K562 (cell line): ENCODE data around the gene SCAF11. TPM values are rescaled to one million over a fixed set of nuclear protein-coding genes. Genes with fewer than 3 reads are reported as not detected.
A peak's percentile ranks its signal among the peaks of the same experiment; 100 is the strongest.

ENCODE experiments used
- ATAC-seq: fragments of 200-7000 bp; cut with Tn5 transposase; 3 replicates; pipeline ENCODE4 v1.9.1; 2020; ENCODE audit warnings: moderate library complexity
- BruUV-seq: library from RNA; stranded (reverse); fragments of 400-500 nt; replicated peaks from 2 replicates; lab custom pipeline; 2021; lab: Mats Ljungman, UMichigan
- CTCF ChIA-PET: fragments of 300-600 bp; formaldehyde crosslinking; extraction: SDS; loops from one replicate; lab custom pipeline; 2021; ENCODE audit warnings: low intra/inter-chr PET ratio; lab: Yijun Ruan, JAX
- POLR2A ChIA-PET: fragments of 300-600, 350-650 bp; sonication (Branson Sonifier 250); formaldehyde crosslinking; extraction: SDS; loops from one replicate; lab custom pipeline; 2021; ENCODE audit warnings: antibody characterized with exemption, inconsistent platforms; lab: Yijun Ruan, JAX
- DNase-seq, 4 experiments: peaks; one replicate each; pipeline versions ENCODE4 v3.0.0 to v3.0.0-alpha.2; 2011 to 2018; ENCODE audit warnings: low spot score in 3 of 4, mixed read lengths in 3 of 4; ENCODE audit errors: extremely low read depth in 1 of 4
- FAIRE-seq: peaks from 2 replicates; lab custom pipeline; 2011; peaks lifted over from hg19 to GRCh38; lab: Jason Lieb, UNC
- H2AFZ ChIP-seq: 2 replicates; pipeline ENCODE4 v1.6.0; 2011; ENCODE audit warnings: low read depth, low read length, control low read depth, inconsistent platforms
- H3K27ac ChIP-seq: fragments of 200-600 bp; 3 replicates; pipeline ENCODE4 v1.8.0; 2011; ENCODE audit warnings: low read depth, mild to moderate bottlenecking, control low read depth, inconsistent platforms, low read length, moderate library complexity, mixed read lengths; ENCODE audit errors: extremely low read depth
- H3K27me3 ChIP-seq, 2 experiments: fragments of 300-600 bp in 1 of 2; 2 replicates in 1 of 2; 3 replicates in 1 of 2; pipeline versions ENCODE4 v1.6.0 to v1.8.0; 2011; ENCODE audit warnings: inconsistent platforms in 2 of 2, low read length in 2 of 2, mild to moderate bottlenecking in 1 of 2, mixed read lengths in 1 of 2, moderate library complexity in 1 of 2; ENCODE audit not compliant: control insufficient read depth in 2 of 2, insufficient read depth in 2 of 2
- H3K36me3 ChIP-seq: fragments of 300-600 bp; 3 replicates; pipeline ENCODE4 v1.8.0; 2011; ENCODE audit warnings: mild to moderate bottlenecking, low read length, inconsistent platforms; ENCODE audit not compliant: control insufficient read depth, insufficient read depth
- H3K4me1 ChIP-seq, 2 experiments: fragments of 200-600 bp in 1 of 2; replicated peaks in 1 of 2; 2 replicates in 1 of 2; 3 replicates in 1 of 2; pipeline versions ENCODE4 v1.5.1 to v1.8.0; 2011; ENCODE audit warnings: inconsistent platforms in 2 of 2, low read length in 2 of 2, mild to moderate bottlenecking in 1 of 2, mixed read lengths in 1 of 2, moderate library complexity in 1 of 2; ENCODE audit not compliant: control insufficient read depth in 2 of 2, insufficient read depth in 2 of 2
- H3K4me2 ChIP-seq: 2 replicates; pipeline ENCODE4 v1.6.1; 2011; ENCODE audit warnings: low read length, control low read depth, inconsistent platforms, mixed read lengths; ENCODE audit not compliant: insufficient read depth
- H3K4me3 ChIP-seq: fragments of 200-600 bp; sonication (generic), shearing (Covaris generic); 2 replicates; pipeline ENCODE4 v1.5.1; 2016; ENCODE audit warnings: control low read depth, inconsistent platforms
- H3K79me2 ChIP-seq: fragments of 200-600 bp; 3 replicates; pipeline ENCODE4 v1.8.0; 2011; ENCODE audit warnings: low read length, inconsistent platforms; ENCODE audit not compliant: control insufficient read depth, insufficient read depth
- H3K9ac ChIP-seq, 2 experiments: 2 replicates each; pipeline versions ENCODE4 v1.6.0 to v1.6.1; 2011; ENCODE audit warnings: low read depth in 2 of 2, low read length in 2 of 2, control low read depth in 1 of 2, inconsistent platforms in 1 of 2, mild to moderate bottlenecking in 1 of 2, mixed read lengths in 1 of 2; ENCODE audit not compliant: insufficient read depth in 1 of 2
- H3K9me1 ChIP-seq: one replicate; pipeline ENCODE4 v1.6.0; 2011; ENCODE audit warnings: inconsistent platforms, mild to moderate bottlenecking, low read length, moderate library complexity; ENCODE audit not compliant: control insufficient read depth, insufficient read depth
- H3K9me3 ChIP-seq: replicated peaks from 2 replicates; pipeline ENCODE4 v1.5.1; 2011; ENCODE audit warnings: low read depth, low read length, inconsistent platforms; ENCODE audit not compliant: control insufficient read depth, insufficient read depth
- H4K20me1 ChIP-seq: replicated peaks from 2 replicates; pipeline ENCODE4 v1.6.1; 2011; ENCODE audit warnings: low read length, inconsistent platforms, mixed read lengths; ENCODE audit not compliant: control insufficient read depth, insufficient read depth
- CCNT2 ChIP-seq: IDR thresholded peaks from 2 replicates; pipeline ENCODE4 v1.6.1; 2011; ENCODE audit warnings: borderline replicate concordance, low read depth, mild to moderate bottlenecking, moderate library complexity, mixed read lengths, low read length; ENCODE audit not compliant: insufficient read length; ENCODE audit errors: extremely low read depth
- CREM ChIP-seq: IDR thresholded peaks from 2 replicates; pipeline ENCODE4 v1.6.1; 2014; ENCODE audit warnings: antibody characterized with exemption, low read depth
- HDAC2 ChIP-seq: fragments of 450-650 bp; IDR thresholded peaks from 2 replicates; pipeline ENCODE4 v1.6.1; 2016; ENCODE audit warnings: mild to moderate bottlenecking
- KAT8 ChIP-seq: fragments of 450-650 bp; IDR thresholded peaks from 2 replicates; pipeline ENCODE4 v1.6.1; 2016; ENCODE audit warnings: low read depth, mild to moderate bottlenecking
- MEIS2 ChIP-seq: fragments of 450-650 bp; IDR thresholded peaks from 2 replicates; pipeline ENCODE4 v1.6.1; 2014; ENCODE audit warnings: mild to moderate bottlenecking; ENCODE audit not compliant: partially characterized antibody
- SMAD4 ChIP-seq: fragments of 250-450 bp; sonication (Bioruptor Pico); conservative IDR thresholded peaks from 2 replicates; pipeline ENCODE4 v1.8.0; 2021; ENCODE audit warnings: inconsistent platforms, mild to moderate bottlenecking, moderate library complexity
- SPI1 ChIP-seq: IDR thresholded peaks from 2 replicates; pipeline ENCODE4 v1.6.1; 2011; ENCODE audit warnings: low read depth, low read length, control low read depth, borderline replicate concordance
- ZNF316 ChIP-seq: fragments of 450-650 bp; IDR thresholded peaks from 2 replicates; pipeline ENCODE4 v1.6.1; 2016
- ZNF561 ChIP-seq: fragments of 450-650 bp; formaldehyde crosslinking; conservative IDR thresholded peaks from 2 replicates; pipeline ENCODE4 v1.4.0; 2020; ENCODE audit warnings: mild to moderate bottlenecking, moderate library complexity
- WGBS: fragments of 100-300 bp; shearing (Covaris generic); methylation state at CpG from one replicate; pipeline ENCODE4 v1.1.6; 2016; ENCODE audit warnings: low coverage, mixed read lengths; ENCODE audit not compliant: insufficient coverage; ENCODE audit errors: missing lambda C conversion rate; 5-methylcytosine and 5-hydroxymethylcytosine counted together
- in situ Hi-C: fragments of 300-500 bp; cut with MboI; formaldehyde crosslinking; loops from 4 replicates; pipeline ENCODE4 v1.15.0; 2018; ENCODE audit warnings: inconsistent platforms, mixed read lengths
- intact Hi-C: fragments of 100-400 bp; cut with micrococcal nuclease; formaldehyde crosslinking; loops from 2 replicates; pipeline ENCODE4 v1.14.2; 2022
- polyA plus RNA-seq, 8 experiments: library from polyadenylated mRNA; depleted of rRNA in 4 of 8; stranded (reverse) in 5 of 8; unstranded in 3 of 8; fragments of >200 nt; fragmentation: Nextera tagmentation in 2 of 8; fragmentation: Illumina TruSeq in 1 of 8; extraction: Ambion mirVana in 2 of 8; extraction: Trizol in 1 of 8; gene quantifications; 2 replicates each; pipeline versions ENCODE4 v1.2.1 to v1.2.3, GENCODE V29; 2011 to 2014; ENCODE audit warnings: inconsistent platforms in 1 of 8, missing spikeins in 1 of 8
- total RNA-seq, 7 experiments: library from RNA; depleted of rRNA in 6 of 7; stranded (reverse); fragments of >200 nt in 6 of 7; fragmentation: Illumina TruSeq in 2 of 7; extraction: Trizol in 2 of 7; gene quantifications; 2 replicates each; pipeline versions ENCODE4 v1.2.1 to v1.2.3, GENCODE V29; 2011 to 2021; ENCODE audit warnings: low replicate concordance in 1 of 7
- TF ChIP-seq, protein P1 (sequence below), 2 experiments: IDR thresholded peaks in 1 of 2; conservative IDR thresholded peaks in 1 of 2; 2 replicates each; pipeline ENCODE4 v1.6.1; 2016; ENCODE audit warnings: low read depth in 2 of 2, mild to moderate bottlenecking in 1 of 2, missing compliant biosample characterization in 1 of 2, missing genetic modification characterization in 1 of 2, moderate library complexity in 1 of 2

SCAF11 gene
- total and polyA plus RNA-seq, 9 of the 15 experiments (the other 6 are each of a cell fraction or from before 2014, with no cell fraction given) = 30.4 to 119 (median 80.0) TPM

DNA sequence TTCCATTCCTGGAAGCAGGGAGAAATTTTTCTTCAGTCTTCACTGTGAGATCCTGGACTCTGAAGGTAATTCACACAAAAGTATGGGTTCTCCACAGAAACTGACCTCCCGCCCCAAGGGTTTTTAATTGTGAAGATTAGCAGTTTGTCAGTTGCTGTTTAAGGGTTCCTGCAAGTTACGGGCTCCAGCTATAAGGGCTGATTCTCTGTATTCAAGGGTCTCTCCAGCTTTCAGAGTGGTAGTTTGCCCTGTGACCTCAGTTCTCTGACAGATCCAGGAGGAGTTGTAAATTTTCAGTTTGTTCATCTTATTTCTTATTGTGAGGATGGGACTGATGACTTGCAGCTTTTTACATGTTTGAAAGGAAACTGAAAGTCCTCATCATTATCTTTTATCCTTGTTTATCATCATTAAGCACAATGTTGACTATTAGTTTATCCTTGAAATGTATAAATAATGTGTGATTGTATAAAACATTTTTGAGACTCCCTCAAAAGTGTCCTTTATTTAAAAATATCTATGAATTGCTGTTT lies 110.9 kb downstream of the SCAF11 start:
- CTCF ChIA-PET = no interaction called here
- TF ChIP-seq CREM (no peak), ZNF316 (peak; percentile 78), SPI1 (no peak), ZNF561 (CRISPR knock-in tag) (no peak), CCNT2 (no peak), KAT8 (no peak), HDAC2 (no peak), MEIS2 (peak; percentile 44), SMAD4 (no peak)
- TF ChIP-seq, protein P1, sequence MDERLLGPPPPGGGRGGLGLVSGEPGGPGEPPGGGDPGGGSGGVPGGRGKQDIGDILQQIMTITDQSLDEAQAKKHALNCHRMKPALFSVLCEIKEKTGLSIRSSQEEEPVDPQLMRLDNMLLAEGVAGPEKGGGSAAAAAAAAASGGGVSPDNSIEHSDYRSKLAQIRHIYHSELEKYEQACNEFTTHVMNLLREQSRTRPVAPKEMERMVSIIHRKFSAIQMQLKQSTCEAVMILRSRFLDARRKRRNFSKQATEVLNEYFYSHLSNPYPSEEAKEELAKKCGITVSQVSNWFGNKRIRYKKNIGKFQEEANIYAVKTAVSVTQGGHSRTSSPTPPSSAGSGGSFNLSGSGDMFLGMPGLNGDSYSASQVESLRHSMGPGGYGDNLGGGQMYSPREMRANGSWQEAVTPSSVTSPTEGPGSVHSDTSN (CRISPR knock-in tag; IDR thresholded peaks at IDR 0.05; ENCODE audit: low read depth) = no peak
- TF ChIP-seq, protein P1 (tag; conservative IDR thresholded peaks at IDR 0.05; ENCODE audit: low read depth) = peak; percentile 50; the same call in 1 of the 2 replicates

More for the DNA sequence above, 110.9 kb downstream of the SCAF11 start:
- FAIRE-seq (peak; percentile 55), ATAC-seq (no peak; the same call in 1 of the 3 replicates), DNase-seq (peak in 1 of 4 experiments; percentile 30)
- BruUV-seq = no TSS peak
- Histone ChIP-seq H3K27me3 (no peaks in the 10 kb centered on the region), H3K4me3 (0 out of 2 replicates have a peak overlapping the region, but pooled peaks have one; percentile 5), H3K9me3 (no peaks in the 10 kb centered on the region), H4K20me1 (no peaks in the 10 kb centered on the region), H2AFZ (peak overlapping the region; percentile 60), H3K9ac (peak overlapping the region in 1 of 2 experiments; percentile 56; a peak in 2 of 4 replicates), H3K4me1 (peaks cover 0 to 19% of the 10 kb centered on the region in 2 experiments; a peak in 3 of 5 replicates), H3K9me1 (no peaks in the 10 kb centered on the region), H3K36me3 (peaks cover 39% of the 10 kb centered on the region; the same call in 2 of the 3 replicates), H3K4me2 (peak overlapping the region; percentile 37), H3K27ac (peak overlapping the region; percentile 81), H3K79me2 (peaks cover 16% of the 10 kb centered on the region; the same call in 1 of the 3 replicates)
- intact Hi-C loops = no loop called here
- in situ Hi-C loops = no loop called here
- whole genome bisulfite sequencing = 38% methylated on average over 2 of the region's 2 CpGs
- POLR2A ChIA-PET = interaction anchor here (0.9 to 1.4 kb wide), 2 partner anchors 12 to 153 kb away, joined by 3 to 4 read pairs; no protein-coding TSS in a partner anchor
